Tibial nerve (tissue), 4 donors: ENCODE measurements around the gene MAPKAP1. TPM values are rescaled to one million over a fixed set of nuclear protein-coding genes. Genes with fewer than 3 reads are reported as not detected.
A peak's percentile ranks its signal among the peaks of the same experiment; 100 is the strongest.

Experiments
- DNase-seq, 2 donors: peaks; one replicate each; pipeline ENCODE4 v3.0.0-alpha.2; 2019; ENCODE audit warnings: low spot score in 2 of 2
- H3K27ac ChIP-seq, 4 donors: fragments of 200-600 bp; sonication (generic) in 3 of 4; one replicate each; pipeline ENCODE4 v1.5.1; 2017 to 2019; ENCODE audit warnings: mild to moderate bottlenecking in 1 of 4
- H3K27me3 ChIP-seq, 2 donors: fragments of 200-600 bp; sonication (generic) in 1 of 2; one replicate each; pipeline versions ENCODE4 v1.5.1 to v1.6.0; 2017 to 2019
- H3K36me3 ChIP-seq, 3 donors: fragments of 200-600 bp; sonication (generic); one replicate each; pipeline ENCODE4 v1.5.1; 2018 to 2019
- H3K4me1 ChIP-seq, 4 donors: fragments of 200-600 bp; sonication (generic) in 3 of 4; one replicate each; pipeline ENCODE4 v1.5.1; 2017 to 2019
- H3K4me3 ChIP-seq, 4 donors: fragments of 200-600 bp; sonication (generic) in 3 of 4; one replicate each; pipeline ENCODE4 v1.5.1; 2017 to 2019; ENCODE audit warnings: mild to moderate bottlenecking in 1 of 4, moderate library complexity in 1 of 4
- H3K9me3 ChIP-seq, 4 donors: fragments of 200-600 bp; sonication (generic) in 3 of 4; one replicate each; pipeline ENCODE4 v1.5.1; 2017 to 2019
- CTCF ChIP-seq, 5 experiments: fragments of 200-600 bp in 3 of 5; fragments of 450-650 bp in 2 of 5; sonication (generic) in 3 of 5; IDR thresholded peaks; one replicate each; pipeline ENCODE4 v1.5.1; 2016 to 2019; ENCODE audit warnings: antibody characterized with exemption in 5 of 5, mild to moderate bottlenecking in 3 of 5, moderate library complexity in 2 of 5
- EP300 ChIP-seq, 2 donors: sonication (generic); formaldehyde crosslinking; IDR thresholded peaks; one replicate each; pipeline ENCODE4 v1.6.1; 2017; ENCODE audit warnings: antibody characterized with exemption in 2 of 2, mild to moderate bottlenecking in 1 of 2
- POLR2A ChIP-seq, 2 donors: fragments of 450-650 bp; IDR thresholded peaks; one replicate each; pipeline ENCODE4 v1.6.1; 2017; ENCODE audit warnings: antibody characterized with exemption in 2 of 2, mild to moderate bottlenecking in 2 of 2, moderate library complexity in 2 of 2
- WGBS, 2 donors: methylation state at CpG; one replicate each; pipeline ENCODE4 v1.1.5; 2018; 5-methylcytosine and 5-hydroxymethylcytosine counted together
- total RNA-seq, 4 donors: library from RNA; depleted of rRNA; stranded (reverse); fragments of >200 nt; gene quantifications; one replicate each; pipeline ENCODE4 v1.1.0, GENCODE V29; 2016

MAPKAP1 gene
- total RNA-seq, 4 donors from 2014 or later = 61.4 to 111 (median 92.7) TPM

GRCh38 chr9:125413579-125413978 is 293.4 kb downstream of the MAPKAP1 start:
- H3K9me3 ChIP-seq = no peaks in the 10 kb centered on the region
- no peak overlapping the region for H3K4me3 ChIP-seq
- H3K36me3 ChIP-seq = no peaks in the 10 kb centered on the region
- 92 to 94% methylated on average over 8 of the region's 8 CpGs for WGBS, 2 donors
- no peak for DNase-seq
- peaks cover 0 to 9% of the 10 kb centered on the region in 2 donors for H3K27me3 ChIP-seq
- TF ChIP-seq POLR2A (IDR thresholded peaks at IDR 0.05) (no peak), CTCF (IDR thresholded peaks at IDR 0.05) (no peak), EP300 (IDR thresholded peaks at IDR 0.05) (no peak)
- H3K27ac ChIP-seq = no peak overlapping the region
- peaks cover 0 to 3% (median under 1%) of the 10 kb centered on the region in 4 donors for H3K4me1 ChIP-seq

- no peak for DNase-seq
- peaks cover 0 to 14% of the 10 kb centered on the region in 2 donors for H3K27me3 ChIP-seq
- H3K9me3 ChIP-seq = no peaks in the 10 kb centered on the region
- H3K4me1 ChIP-seq = peaks cover 0 to 14% (median 6%) of the 10 kb centered on the region in 4 donors
- TF ChIP-seq CTCF (IDR thresholded peaks at IDR 0.05) (no peak), EP300 (IDR thresholded peaks at IDR 0.05) (no peak), POLR2A (IDR thresholded peaks at IDR 0.05) (no peak)
- H3K27ac ChIP-seq = no peak overlapping the region
- 73 to 76% methylated on average over 10 of the region's 10 CpGs for WGBS, 2 donors
- H3K36me3 ChIP-seq = no peaks in the 10 kb centered on the region
- no peak overlapping the region for H3K4me3 ChIP-seq
These were observed 294.8 kb downstream of the MAPKAP1 start for GRCh38 chr9:125412166-125412565.

GRCh38 chr9:125411171-125411756 is 295.7 kb downstream of the MAPKAP1 start:
- Histone ChIP-seq H3K27me3 (peaks cover 0 to 14% of the 10 kb centered on the region in 2 donors), H3K9me3 (no peaks in the 10 kb centered on the region), H3K36me3 (no peaks in the 10 kb centered on the region), H3K4me1 (peaks cover 0 to 14% (median 6%) of the 10 kb centered on the region in 4 donors), H3K4me3 (no peak overlapping the region), H3K27ac (no peak overlapping the region)
- 71 to 75% methylated on average over 12 to 13 of the region's 14 CpGs for WGBS, 2 donors
- TF ChIP-seq EP300 (IDR thresholded peaks at IDR 0.05) = no peak
- TF ChIP-seq POLR2A (IDR thresholded peaks at IDR 0.05) = no peak
- TF ChIP-seq CTCF (IDR thresholded peaks at IDR 0.05) = no peak
- DNase-seq = no peak

GRCh38 chr9:125410522-125410894 is 296.5 kb downstream of the MAPKAP1 start:
- H3K27me3 ChIP-seq = peaks cover 0 to 14% of the 10 kb centered on the region in 2 donors

More at GRCh38 chr9:125410522-125410894, 296.5 kb downstream of the MAPKAP1 start:
- 93 to 95% methylated on average over 23 to 24 of the region's 24 CpGs for WGBS, 2 donors
- TF ChIP-seq POLR2A (IDR thresholded peaks at IDR 0.05) (no peak), CTCF (IDR thresholded peaks at IDR 0.05) (no peak), EP300 (IDR thresholded peaks at IDR 0.05) (no peak)
- Histone ChIP-seq H3K4me1 (peaks cover 0 to 14% (median 6%) of the 10 kb centered on the region in 4 donors), H3K9me3 (no peaks in the 10 kb centered on the region), H3K27ac (no peak overlapping the region), H3K4me3 (peak overlapping the region in 1 of 4 donors; percentile 37), H3K36me3 (no peaks in the 10 kb centered on the region)
- DNase-seq = no peak
